IMR-90 (cell line): Measurements from ENCODE around the gene PTCSC3. TPM values are rescaled to one million over a fixed set of nuclear protein-coding genes. Genes with fewer than 3 reads are reported as not detected.

Experiments used
- ATAC-seq: fragments of 200-7000 bp; cut with Tn5 transposase; 2 replicates; pipeline ENCODE4 v1.9.1; 2020; ENCODE audit warnings: low read depth, mild to moderate bottlenecking, moderate library complexity
- BruUV-seq: library from RNA; stranded (reverse); fragments of 400-500 nt; replicated peaks from 2 replicates; lab custom pipeline; 2021; lab: Mats Ljungman, UMichigan
- CTCF ChIA-PET: fragments of 300-600 bp; formaldehyde crosslinking; extraction: SDS; loops from one replicate; lab custom pipeline; 2021; ENCODE audit warnings: antibody characterized with exemption; lab: Yijun Ruan, JAX
- POLR2A ChIA-PET: fragments of 300-600 bp; sonication (Branson Sonifier 250); formaldehyde crosslinking; loops from one replicate; lab custom pipeline; 2022; ENCODE audit warnings: antibody characterized with exemption; ENCODE audit not compliant: unreplicated experiment; lab: Charles Lee
- DNase-seq: peaks from one replicate; pipeline ENCODE4 v3.0.0; 2013
- H2AFZ ChIP-seq: replicated peaks from 2 replicates; pipeline ENCODE3; 2013; ENCODE audit warnings: low read length, mild to moderate bottlenecking; ENCODE audit not compliant: poor library complexity
- H2AK5ac ChIP-seq: 2 replicates; pipeline ENCODE4 v1.6.1; 2013; ENCODE audit warnings: low read depth, low read length, inconsistent platforms
- H2AK9ac ChIP-seq: replicated peaks from 2 replicates; pipeline ENCODE3; 2013; ENCODE audit warnings: mild to moderate bottlenecking, low read depth, low read length, moderate library complexity; ENCODE audit not compliant: poor library complexity
- H2BK120ac ChIP-seq: 2 replicates; pipeline ENCODE4 v1.6.1; 2013; ENCODE audit warnings: low read depth, low read length, inconsistent platforms
- H2BK15ac ChIP-seq: 3 replicates; pipeline ENCODE4 v1.6.1; 2013; ENCODE audit warnings: low read depth, low read length, inconsistent platforms
- H2BK20ac ChIP-seq: 2 replicates; pipeline ENCODE4 v1.6.1; 2013; ENCODE audit warnings: low read depth, mild to moderate bottlenecking, inconsistent platforms, low read length, moderate library complexity
- H2BK5ac ChIP-seq: 2 replicates; pipeline ENCODE4 v1.6.1; 2013; ENCODE audit warnings: mild to moderate bottlenecking, low read depth, low read length, inconsistent platforms; ENCODE audit not compliant: poor library complexity, severe bottlenecking
- H3K14ac ChIP-seq: replicated peaks from 2 replicates; pipeline ENCODE4 v1.6.1; 2013; ENCODE audit warnings: low read depth, low read length, inconsistent platforms
- H3K18ac ChIP-seq: 2 replicates; pipeline ENCODE4 v1.6.1; 2013; ENCODE audit warnings: low read depth, low read length, control low read depth
- H3K23ac ChIP-seq: 2 replicates; pipeline ENCODE4 v1.6.1; 2013; ENCODE audit warnings: low read depth, low read length, inconsistent platforms
- H3K27ac ChIP-seq: 2 replicates; pipeline ENCODE4 v1.5.1; 2013; ENCODE audit warnings: mild to moderate bottlenecking, control low read depth, low read length; ENCODE audit not compliant: insufficient read depth
- H3K27me3 ChIP-seq: 2 replicates; pipeline ENCODE4 v1.6.1; 2013; ENCODE audit warnings: low read length; ENCODE audit not compliant: control insufficient read depth, insufficient read depth
- H3K36me3 ChIP-seq: 2 replicates; pipeline ENCODE4 v1.6.1; 2013; ENCODE audit warnings: low read length, mixed read lengths; ENCODE audit not compliant: control insufficient read depth, insufficient read depth
- H3K4ac ChIP-seq: 2 replicates; pipeline ENCODE4 v1.6.1; 2013; ENCODE audit warnings: low read depth, low read length, inconsistent platforms
- H3K4me1 ChIP-seq: 2 replicates; pipeline ENCODE4 v1.6.1; 2013; ENCODE audit warnings: low read length, mixed read lengths; ENCODE audit not compliant: control insufficient read depth, insufficient read depth
- H3K4me2 ChIP-seq: 2 replicates; pipeline ENCODE4 v1.6.1; 2013; ENCODE audit warnings: low read depth, mild to moderate bottlenecking, control low read depth, low read length, moderate library complexity
- H3K4me3 ChIP-seq: 2 replicates; pipeline ENCODE4 v1.5.1; 2013; ENCODE audit warnings: low read depth, mild to moderate bottlenecking, control low read depth, low read length, moderate library complexity; ENCODE audit not compliant: insufficient read depth
- H3K56ac ChIP-seq: 2 replicates; pipeline ENCODE4 v1.6.1; 2013; ENCODE audit warnings: low read length, inconsistent platforms; ENCODE audit not compliant: insufficient read depth; ENCODE audit errors: extremely low read depth
- H3K79me1 ChIP-seq, 2 experiments: 2 replicates each; pipeline ENCODE4 v1.6.1; 2013; ENCODE audit warnings: low read length in 2 of 2, inconsistent platforms in 1 of 2, low read depth in 1 of 2
- H3K9ac ChIP-seq: 2 replicates; pipeline ENCODE4 v1.6.1; 2013; ENCODE audit warnings: low read depth, low read length, control low read depth
- H3K9me1 ChIP-seq: 2 replicates; pipeline ENCODE4 v1.6.1; 2013; ENCODE audit warnings: low read length, inconsistent platforms; ENCODE audit not compliant: insufficient read depth
- H3K9me3 ChIP-seq: 2 replicates; pipeline ENCODE4 v1.6.1; 2013; ENCODE audit warnings: low read length; ENCODE audit not compliant: control insufficient read depth, insufficient read depth
- H4K20me1 ChIP-seq: 2 replicates; pipeline ENCODE4 v1.6.1; 2013; ENCODE audit warnings: low read length, inconsistent platforms; ENCODE audit not compliant: insufficient read depth
- H4K5ac ChIP-seq: 2 replicates; pipeline ENCODE4 v1.6.1; 2013; ENCODE audit warnings: mild to moderate bottlenecking, low read depth, low read length, control low read depth
- H4K8ac ChIP-seq, 2 experiments: 2 replicates each; pipeline ENCODE4 v1.6.1; 2013; ENCODE audit warnings: low read depth in 2 of 2, low read length in 2 of 2, control low read depth in 1 of 2, inconsistent platforms in 1 of 2
- H4K91ac ChIP-seq: 2 replicates; pipeline ENCODE4 v1.6.1; 2013; ENCODE audit warnings: low read depth, low read length, inconsistent platforms; ENCODE audit not compliant: insufficient read depth
- BHLHE40 ChIP-seq: fragments of 150-350 bp; IDR thresholded peaks from 2 replicates; pipeline ENCODE4 v1.6.1; 2016; ENCODE audit warnings: mild to moderate bottlenecking, low read depth, low read length
- FOS ChIP-seq: fragments of 150-350 bp; IDR thresholded peaks from 2 replicates; pipeline ENCODE4 v1.6.1; 2016; ENCODE audit warnings: low read depth, low read length
- RCOR1 ChIP-seq: IDR thresholded peaks from 2 replicates; pipeline ENCODE4 v1.6.1; 2012; ENCODE audit warnings: mild to moderate bottlenecking, low read length, improper control_type of control experiment; ENCODE audit not compliant: insufficient replicate concordance
- SMC3 ChIP-seq: fragments of 150-350 bp; IDR thresholded peaks from 2 replicates; pipeline ENCODE4 v1.6.1; 2016; ENCODE audit warnings: low read depth, mild to moderate bottlenecking, antibody characterized with exemption, low read length, moderate library complexity
- WGBS, 2 experiments: methylation state at CpG; one replicate each; pipeline versions ENCODE4 v1.1.5 to v1.1.7; 2013; ENCODE audit warnings: missing lambda C conversion rate in 2 of 2; ENCODE audit not compliant: insufficient read length in 1 of 2; ENCODE audit errors: extremely low coverage in 2 of 2; 5-methylcytosine and 5-hydroxymethylcytosine counted together
- dilution Hi-C: fragments of 300-500 bp; cut with HindIII; formaldehyde crosslinking; loops from one replicate; pipeline ENCODE4 v1.14.3; 2018; ENCODE audit warnings: low sequenced_read_pairs; ENCODE audit not compliant: unreplicated experiment
- in situ Hi-C: fragments of 300-500 bp; cut with MboI; formaldehyde crosslinking; loops from 3 replicates; pipeline ENCODE4 v1.14.3; 2019; ENCODE audit warnings: low sequenced_read_pairs, inconsistent platforms, mixed read lengths
- intact Hi-C: fragments of 100-400 bp; cut with micrococcal nuclease; formaldehyde crosslinking; loops from 2 replicates; pipeline ENCODE4 v1.10.0; 2022
- polyA plus RNA-seq, 3 experiments: library from polyadenylated mRNA; depleted of rRNA; stranded (reverse); fragments of >200 nt; gene quantifications; 2 replicates each; pipeline ENCODE4 v1.2.3, GENCODE V29; 2012; ENCODE audit warnings: low replicate concordance in 1 of 3
- total RNA-seq: library from RNA; depleted of rRNA; stranded (reverse); fragments of >200 nt; gene quantifications from 2 replicates; pipeline ENCODE4 v1.2.3, GENCODE V29; 2012

The PTCSC3 gene
- total and polyA plus RNA-seq, 2 of the 4 experiments (the other 2 are of a cell fraction): not detected

DNA sequence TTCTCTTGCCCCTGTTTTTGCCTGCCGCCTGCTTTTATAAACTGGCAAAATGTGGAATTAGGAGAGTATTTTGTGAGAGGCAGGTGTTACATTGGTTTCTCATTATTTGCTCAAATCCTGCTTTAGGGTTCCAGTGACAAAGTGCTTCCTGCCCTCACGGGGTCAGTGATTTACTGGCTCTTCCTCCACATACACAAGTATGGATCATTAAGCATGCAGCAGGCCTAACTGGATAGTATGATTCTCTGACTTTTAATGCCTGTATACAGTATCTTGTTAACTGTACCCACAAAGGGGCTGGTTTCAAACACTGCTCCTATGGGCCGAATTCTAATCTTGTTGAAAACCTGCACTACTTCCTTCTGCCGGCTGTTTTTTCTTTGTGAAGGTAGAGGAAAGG lies 63.2 kb downstream of the PTCSC3 start:
- dilution Hi-C loops: no loop called here
- Histone ChIP-seq H2AK5ac (no peak overlapping the region), H3K4me2 (no peak overlapping the region), H3K36me3 (no peaks in the 10 kb centered on the region), H2AFZ (no peak overlapping the region), H3K18ac (no peak overlapping the region), H3K4me1 (no peaks in the 10 kb centered on the region), H4K5ac (no peak overlapping the region), H3K9me3 (no peaks in the 10 kb centered on the region), H4K20me1 (no peaks in the 10 kb centered on the region), H3K27ac (no peak overlapping the region), H3K4ac (no peak overlapping the region), H4K8ac (no peak overlapping the region), H3K23ac (no peak overlapping the region), H3K27me3 (peaks cover 5% of the 10 kb centered on the region; the same call in 1 of the 2 replicates), H2BK120ac (no peak overlapping the region), H2BK20ac (no peak overlapping the region), H3K14ac (no peak overlapping the region), H2BK5ac (no peak overlapping the region), H2AK9ac (no peak overlapping the region), H3K56ac (no peak overlapping the region), H3K4me3 (no peak overlapping the region), H3K79me1 (no peaks in the 10 kb centered on the region), H3K9ac (no peak overlapping the region), H3K9me1 (no peaks in the 10 kb centered on the region), H4K91ac (no peak overlapping the region), H2BK15ac (no peak overlapping the region)
- BruUV-seq: no TSS peak
- CTCF ChIA-PET: no interaction called here
- WGBS, 2 experiments: no CpG with 5 or more reads among the region's 4 CpGs
- ATAC-seq: no peak
- no peak for TF ChIP-seq SMC3
- TF ChIP-seq BHLHE40: no peak
- TF ChIP-seq RCOR1: no peak
- TF ChIP-seq FOS: no peak
- intact Hi-C loops: no loop called here
- POLR2A ChIA-PET: no interaction called here
- no peak for DNase-seq
- in situ Hi-C loops: no loop called here
